BE2C (cell line): ENCODE measurements around the gene CACNA1A.

ENCODE experiments used
- DNase-seq: peaks from one replicate; pipeline ENCODE4 v3.0.0-alpha.2; 2020
- H3K27me3 ChIP-seq: fragments of 250-450 bp; sonication (Bioruptor Pico); 2 replicates; pipeline ENCODE4 v1.5.1; 2020; ENCODE audit warnings: mild to moderate bottlenecking
- H3K36me3 ChIP-seq: fragments of 250-450 bp; sonication (Bioruptor Pico); 2 replicates; pipeline ENCODE4 v1.5.1; 2020; ENCODE audit warnings: mild to moderate bottlenecking
- H3K4me1 ChIP-seq: fragments of 250-450 bp; sonication (Bioruptor Pico); 2 replicates; pipeline ENCODE4 v1.5.1; 2020
- H3K4me3 ChIP-seq: 2 replicates; pipeline ENCODE4 v1.5.1; 2011; ENCODE audit warnings: low read depth, low read length
- H3K9me3 ChIP-seq: fragments of 250-450 bp; sonication (Bioruptor Pico); 2 replicates; pipeline ENCODE4 v1.5.1; 2020
- TF ChIP-seq, protein P1 (sequence below): IDR thresholded peaks from 2 replicates; pipeline ENCODE4 v1.5.1; 2012; ENCODE audit warnings: mild to moderate bottlenecking, low read depth, low read length

CACNA1A gene

DNA sequence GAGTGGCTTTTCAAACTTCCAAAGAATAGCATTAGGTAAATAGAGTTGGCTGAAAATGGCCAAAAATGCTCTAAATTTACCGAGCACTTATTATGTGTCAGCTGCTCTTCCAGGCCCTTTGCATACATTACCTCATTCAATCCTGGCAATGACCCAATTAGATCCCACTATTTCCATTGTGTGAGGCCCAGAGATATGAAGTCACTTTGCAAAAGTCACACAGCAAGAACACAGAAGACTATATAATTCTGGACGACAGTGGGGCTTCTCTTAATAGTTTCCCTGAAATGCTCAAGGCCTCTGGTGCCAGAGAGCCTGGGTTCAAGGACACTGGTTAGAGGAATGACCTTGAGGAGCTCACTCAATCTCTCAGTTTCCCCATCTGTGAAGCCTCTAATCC lies 209.3 kb downstream of the CACNA1A start:
- no peaks in the 10 kb centered on the region for H3K27me3 ChIP-seq
- H3K4me3 ChIP-seq = no peak overlapping the region
- TF ChIP-seq, protein P1, sequence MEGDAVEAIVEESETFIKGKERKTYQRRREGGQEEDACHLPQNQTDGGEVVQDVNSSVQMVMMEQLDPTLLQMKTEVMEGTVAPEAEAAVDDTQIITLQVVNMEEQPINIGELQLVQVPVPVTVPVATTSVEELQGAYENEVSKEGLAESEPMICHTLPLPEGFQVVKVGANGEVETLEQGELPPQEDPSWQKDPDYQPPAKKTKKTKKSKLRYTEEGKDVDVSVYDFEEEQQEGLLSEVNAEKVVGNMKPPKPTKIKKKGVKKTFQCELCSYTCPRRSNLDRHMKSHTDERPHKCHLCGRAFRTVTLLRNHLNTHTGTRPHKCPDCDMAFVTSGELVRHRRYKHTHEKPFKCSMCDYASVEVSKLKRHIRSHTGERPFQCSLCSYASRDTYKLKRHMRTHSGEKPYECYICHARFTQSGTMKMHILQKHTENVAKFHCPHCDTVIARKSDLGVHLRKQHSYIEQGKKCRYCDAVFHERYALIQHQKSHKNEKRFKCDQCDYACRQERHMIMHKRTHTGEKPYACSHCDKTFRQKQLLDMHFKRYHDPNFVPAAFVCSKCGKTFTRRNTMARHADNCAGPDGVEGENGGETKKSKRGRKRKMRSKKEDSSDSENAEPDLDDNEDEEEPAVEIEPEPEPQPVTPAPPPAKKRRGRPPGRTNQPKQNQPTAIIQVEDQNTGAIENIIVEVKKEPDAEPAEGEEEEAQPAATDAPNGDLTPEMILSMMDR = no peak

DNA sequence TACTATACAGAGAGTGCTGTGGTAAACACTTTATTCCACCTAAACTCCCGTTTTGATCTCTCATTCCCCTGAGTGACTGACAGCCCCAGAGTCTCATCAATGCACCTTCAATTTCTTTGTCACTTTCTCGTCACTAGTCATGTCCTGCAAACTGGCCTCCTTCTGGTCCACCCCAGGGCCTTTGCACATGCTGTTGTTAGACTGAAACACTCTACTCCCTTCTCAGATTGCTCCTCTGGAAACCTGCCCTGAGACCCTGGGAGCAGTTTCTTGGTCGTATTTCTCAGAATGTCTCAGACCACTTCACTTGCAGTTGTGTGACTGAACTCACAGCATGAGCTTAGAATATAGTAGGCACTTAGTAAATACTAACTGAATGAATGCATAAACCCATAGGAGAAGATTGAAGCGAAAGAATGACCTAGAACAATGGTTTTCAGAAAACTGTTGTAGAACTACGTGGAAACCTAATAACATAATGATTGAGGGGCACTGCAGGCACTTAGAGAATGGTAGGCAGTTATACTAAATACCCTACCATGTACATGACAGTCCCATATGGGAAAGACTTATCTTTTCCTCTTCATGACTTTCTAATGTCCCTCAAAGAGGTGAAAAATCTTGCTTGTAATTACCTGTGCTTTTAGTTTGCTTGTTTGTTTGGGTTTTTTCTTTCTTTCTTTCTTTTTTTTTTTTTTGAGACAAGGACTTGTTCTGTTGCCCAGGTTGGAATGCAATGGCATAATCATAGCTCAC lies 211.3 kb downstream of the CACNA1A start:
- no peak overlapping the region for H3K4me3 ChIP-seq
- TF ChIP-seq, protein P1 = no peak
- H3K27me3 ChIP-seq = no peaks in the 10 kb centered on the region
- DNase-seq = no peak
- no peaks in the 10 kb centered on the region for H3K36me3 ChIP-seq
- H3K4me1 ChIP-seq = no peaks in the 10 kb centered on the region
- no peaks in the 10 kb centered on the region for H3K9me3 ChIP-seq

More for the DNA sequence above, 209.3 kb downstream of the CACNA1A start:
- DNase-seq = no peak
- Histone ChIP-seq H3K9me3 (no peaks in the 10 kb centered on the region), H3K4me1 (no peaks in the 10 kb centered on the region), H3K36me3 (no peaks in the 10 kb centered on the region)

DNA sequence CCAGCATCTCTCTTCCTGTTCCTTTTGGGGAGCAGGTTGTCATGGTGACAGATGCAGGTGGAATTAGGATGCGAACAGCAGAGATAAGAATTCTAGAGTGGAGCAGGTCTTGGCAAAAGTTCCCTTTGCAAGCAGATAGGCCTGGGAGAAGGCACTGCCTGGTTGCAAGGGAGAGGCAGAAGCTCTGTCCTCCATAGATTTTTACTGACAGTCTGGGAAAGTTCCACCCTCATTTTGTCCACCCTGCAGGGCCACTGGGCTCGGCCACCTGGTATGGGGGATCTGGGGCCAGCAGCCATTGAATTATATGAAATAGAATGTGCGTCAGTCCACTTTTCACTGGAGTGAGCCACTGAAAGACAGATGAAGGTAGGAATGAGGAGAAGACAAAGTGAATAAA lies 214.4 kb downstream of the CACNA1A start:
- TF ChIP-seq, protein P1 = no peak
- no peak for DNase-seq
- no peaks in the 10 kb centered on the region for H3K27me3 ChIP-seq
- H3K4me3 ChIP-seq = no peak overlapping the region
- no peaks in the 10 kb centered on the region for H3K9me3 ChIP-seq
- no peaks in the 10 kb centered on the region for H3K36me3 ChIP-seq
- H3K4me1 ChIP-seq = no peaks in the 10 kb centered on the region

DNA sequence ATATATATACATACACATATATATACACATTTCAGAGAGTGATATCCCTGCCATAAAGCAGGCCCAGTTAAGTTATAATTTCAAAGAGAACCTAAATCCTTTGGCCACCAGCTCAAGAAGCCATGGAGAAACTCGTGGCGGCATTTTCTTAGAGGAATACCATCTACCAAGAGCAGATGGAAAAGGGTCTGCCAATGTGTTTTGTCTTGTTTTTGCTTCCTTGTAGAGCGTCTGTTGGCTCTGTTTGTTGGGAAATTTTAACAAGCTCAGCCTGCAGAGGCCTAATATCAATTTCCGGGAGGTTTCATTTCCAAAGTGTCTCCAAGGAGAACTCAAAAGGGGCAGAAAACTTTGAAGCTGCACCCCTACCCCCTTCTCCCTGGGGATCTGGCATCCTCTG lies 215.5 kb downstream of the CACNA1A start:
- no peaks in the 10 kb centered on the region for H3K4me1 ChIP-seq
- no peak overlapping the region for H3K4me3 ChIP-seq
- DNase-seq = no peak
- H3K27me3 ChIP-seq = no peaks in the 10 kb centered on the region
- TF ChIP-seq, protein P1 = no peak
- no peaks in the 10 kb centered on the region for H3K9me3 ChIP-seq
- no peaks in the 10 kb centered on the region for H3K36me3 ChIP-seq

DNA sequence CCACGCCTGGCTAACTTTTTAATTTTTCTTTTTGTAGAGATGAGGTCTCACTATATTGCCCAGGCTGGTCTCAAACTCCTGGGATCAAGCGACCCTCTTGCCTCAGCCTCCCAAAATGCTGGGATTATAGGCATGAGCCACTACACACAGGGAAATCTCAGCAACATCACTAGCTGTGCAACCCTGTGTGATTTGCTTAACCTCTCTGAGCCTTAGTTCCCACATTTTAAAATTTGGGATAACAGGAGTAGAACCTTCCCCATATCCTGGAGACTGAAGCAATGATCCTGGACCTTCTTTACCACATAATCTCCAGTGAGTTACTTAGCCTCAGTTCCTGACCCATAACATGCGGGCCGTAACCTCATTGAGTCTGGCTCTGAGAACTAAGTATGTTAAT lies 217.0 kb downstream of the CACNA1A start:
- no peak for DNase-seq
- Histone ChIP-seq H3K36me3 (no peaks in the 10 kb centered on the region), H3K4me3 (no peak overlapping the region), H3K27me3 (no peaks in the 10 kb centered on the region), H3K4me1 (no peaks in the 10 kb centered on the region), H3K9me3 (no peaks in the 10 kb centered on the region)
- TF ChIP-seq, protein P1 = no peak

DNA sequence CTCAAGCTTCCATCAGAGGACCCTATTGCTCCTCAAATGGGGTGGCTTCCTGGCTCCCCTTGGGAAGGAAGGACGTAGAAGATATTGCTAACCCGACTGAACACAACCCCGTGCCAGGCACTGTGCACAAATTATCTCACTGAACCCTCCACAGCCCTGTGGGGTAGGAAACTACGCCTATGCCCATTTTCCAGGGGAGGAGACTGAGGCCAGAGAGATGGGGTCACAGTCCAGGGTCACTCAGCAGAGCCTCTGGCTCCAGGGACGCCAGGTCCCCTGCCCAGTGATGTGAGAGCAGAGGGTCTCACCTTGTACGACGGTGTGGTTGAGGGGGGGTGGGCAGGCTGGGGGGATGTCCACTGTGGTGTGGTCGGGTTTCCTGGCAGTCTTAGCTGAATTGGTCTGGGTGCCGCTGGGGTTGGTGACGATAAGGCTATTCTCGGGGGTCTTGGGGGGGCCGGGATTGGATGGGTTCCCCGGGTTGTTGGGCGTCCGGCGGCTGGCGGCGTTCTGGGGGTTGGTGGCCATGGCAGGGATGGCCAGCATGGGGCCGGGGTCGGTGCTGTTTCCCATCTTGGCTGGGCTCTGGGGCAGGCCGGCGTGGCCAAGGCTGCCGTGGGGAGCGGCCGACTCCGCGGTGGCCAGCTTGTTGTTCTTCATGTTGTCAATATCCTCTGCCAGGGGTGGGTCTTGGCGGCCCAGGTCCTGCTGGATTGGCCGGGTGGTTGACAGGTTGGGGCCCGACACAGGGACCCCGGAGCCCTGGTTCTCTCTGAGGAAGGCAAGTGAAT lies 219.9 kb downstream of the CACNA1A start:
- no peak for DNase-seq
- Histone ChIP-seq H3K4me3 (no peak overlapping the region), H3K4me1 (no peaks in the 10 kb centered on the region), H3K36me3 (no peaks in the 10 kb centered on the region), H3K27me3 (no peaks in the 10 kb centered on the region), H3K9me3 (no peaks in the 10 kb centered on the region)
- TF ChIP-seq, protein P1 = no peak
